Left lobe of liver (tissue), 2 donors: ENCODE measurements around the gene ASB18. TPM values are rescaled to one million over a fixed set of nuclear protein-coding genes. Genes with fewer than 3 reads are reported as not detected.
"Not testable (repeated sequence)": the region's sequence is repeated elsewhere in the genome, so short reads cannot be mapped to it uniquely, and the experiment has no call there.

Experiments used
- ATAC-seq: fragments of 200-7000 bp; cut with Tn5 transposase; one replicate; pipeline ENCODE4 v1.9.1; 2020; ENCODE audit warnings: mild to moderate bottlenecking, moderate library complexity
- DNase-seq: peaks from one replicate; pipeline ENCODE4 v3.0.0-alpha.2; 2020; ENCODE audit warnings: low spot score
- total RNA-seq: library from RNA; stranded (reverse); gene quantifications from one replicate; pipeline ENCODE4 v1.2.1, GENCODE V29; 2021
- donor health status: DM: no; HTN: no; CAD: no; lungs with moderate emphysema.
- donor health status: DM: no; HTN: yes; CAD: no.

The ASB18 gene
- total RNA-seq, result not detected

- no peak for ATAC-seq
- no peak for DNase-seq
Observed at GRCh38 chr2:236264256-236264655, at the start of gene ASB18. Gene ASB18 (minus strand): TSS chr2:236264406. CDS start chr2:236264345, 61 bp downstream.

DNA sequence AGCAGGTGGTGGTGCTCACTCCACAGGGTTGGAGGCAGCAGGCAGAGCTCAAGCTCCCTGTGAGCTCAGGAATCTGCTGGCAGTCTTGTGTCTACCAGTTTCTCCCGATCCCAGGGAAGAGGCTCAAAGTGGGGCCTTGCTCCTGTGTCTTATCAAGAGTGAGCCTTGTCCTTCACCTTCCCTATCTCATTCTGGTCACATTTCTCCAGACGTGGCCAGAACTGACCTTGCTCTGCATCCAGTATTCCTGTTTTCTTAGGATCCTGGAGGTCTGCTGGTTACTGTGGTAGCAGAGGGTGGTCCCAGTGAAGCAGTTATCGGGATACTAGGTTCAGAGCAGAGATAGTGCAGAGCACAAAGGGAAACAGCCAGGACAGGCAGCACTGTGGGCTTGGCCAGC lies 47.1 kb upstream of the ASB18 start:
- ATAC-seq (no peak), DNase-seq (no peak)

DNA sequence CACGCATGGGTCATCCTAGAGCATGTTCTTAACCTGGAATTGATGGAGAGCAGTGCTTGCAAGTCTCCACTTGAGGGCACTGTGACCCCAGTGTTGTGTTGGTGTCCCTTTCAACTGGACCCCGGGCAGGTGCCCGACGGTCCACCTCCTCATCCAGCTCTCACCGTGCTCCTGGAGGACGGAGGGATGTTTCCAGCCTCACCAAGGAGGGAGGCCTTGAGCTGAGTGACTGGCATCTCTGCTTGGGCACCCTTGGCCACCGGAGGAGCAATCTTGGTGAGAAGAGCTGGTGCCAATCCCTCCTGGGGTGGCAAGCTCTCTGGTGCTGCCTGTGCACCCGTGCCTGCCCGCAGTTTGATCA lies 45.4 kb upstream of the ASB18 start:
- ATAC-seq, result peak; percentile 54
- DNase-seq, result no peak

DNA sequence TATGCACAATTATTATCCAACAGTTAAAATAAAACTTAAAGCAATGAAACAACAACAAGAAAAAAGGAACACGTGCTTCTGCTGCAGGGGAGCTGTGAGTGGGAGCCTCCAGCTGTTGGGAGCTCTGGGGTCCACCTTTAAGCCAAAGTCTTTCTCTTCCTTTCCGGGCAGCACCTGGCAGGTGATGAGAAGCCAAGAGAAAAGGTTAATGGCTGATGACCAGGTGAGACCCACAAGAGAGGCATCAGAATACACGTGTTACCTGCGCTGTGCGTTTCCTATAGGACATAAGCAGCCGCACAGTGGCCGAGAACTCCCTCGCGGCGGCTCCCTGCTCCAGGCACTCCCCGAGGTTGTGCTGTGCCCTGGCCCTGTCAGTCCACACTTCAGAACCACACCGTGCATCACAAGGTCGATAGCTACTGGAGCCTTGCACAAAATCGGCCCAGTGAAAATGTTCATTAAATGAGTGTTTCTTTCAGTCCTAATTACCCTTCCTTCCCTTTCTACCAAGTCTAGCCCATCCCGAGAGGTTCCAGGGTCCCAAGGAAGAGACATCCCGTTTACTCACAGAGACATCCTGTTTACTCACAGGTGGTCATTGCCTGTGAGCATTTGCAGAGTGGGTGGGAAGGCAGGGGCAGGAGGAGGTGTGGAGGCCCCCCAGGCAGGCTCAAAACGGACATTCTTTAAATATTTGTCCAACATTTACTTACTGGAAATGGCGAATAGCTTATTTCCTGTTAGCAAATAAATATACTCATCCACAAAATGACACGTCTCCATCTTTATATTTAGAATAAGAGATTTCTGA lies 44.9 kb upstream of the ASB18 start:
- ATAC-seq, result no peak

DNA sequence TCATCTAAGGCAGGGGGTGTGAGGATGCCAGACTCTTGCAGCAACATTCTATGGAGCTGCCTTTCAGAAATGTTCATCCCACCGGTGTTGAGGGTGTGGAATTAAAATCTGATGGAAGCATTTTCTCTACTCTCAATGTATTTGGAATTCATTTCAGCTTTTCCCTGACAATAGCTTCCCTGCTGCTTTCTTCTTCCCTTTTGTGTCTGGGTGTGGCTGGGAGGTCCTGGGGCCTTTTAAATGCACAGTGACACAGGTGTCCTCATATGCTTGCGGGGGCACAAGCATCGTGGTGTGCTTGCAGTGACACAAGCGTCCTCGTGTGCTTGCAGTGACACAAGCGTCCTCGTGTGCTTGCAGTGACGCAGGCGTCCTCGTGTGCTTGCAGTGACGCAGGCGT lies 43.4 kb upstream of the ASB18 start:
- ATAC-seq (no peak), DNase-seq (no peak)

More for the DNA sequence above, 44.9 kb upstream of the ASB18 start:
- no peak for DNase-seq

GRCh38 chr2:236306825-236307540 lies 42.8 kb upstream of the ASB18 start:
- DNase-seq (no peak), ATAC-seq (no peak)

DNA sequence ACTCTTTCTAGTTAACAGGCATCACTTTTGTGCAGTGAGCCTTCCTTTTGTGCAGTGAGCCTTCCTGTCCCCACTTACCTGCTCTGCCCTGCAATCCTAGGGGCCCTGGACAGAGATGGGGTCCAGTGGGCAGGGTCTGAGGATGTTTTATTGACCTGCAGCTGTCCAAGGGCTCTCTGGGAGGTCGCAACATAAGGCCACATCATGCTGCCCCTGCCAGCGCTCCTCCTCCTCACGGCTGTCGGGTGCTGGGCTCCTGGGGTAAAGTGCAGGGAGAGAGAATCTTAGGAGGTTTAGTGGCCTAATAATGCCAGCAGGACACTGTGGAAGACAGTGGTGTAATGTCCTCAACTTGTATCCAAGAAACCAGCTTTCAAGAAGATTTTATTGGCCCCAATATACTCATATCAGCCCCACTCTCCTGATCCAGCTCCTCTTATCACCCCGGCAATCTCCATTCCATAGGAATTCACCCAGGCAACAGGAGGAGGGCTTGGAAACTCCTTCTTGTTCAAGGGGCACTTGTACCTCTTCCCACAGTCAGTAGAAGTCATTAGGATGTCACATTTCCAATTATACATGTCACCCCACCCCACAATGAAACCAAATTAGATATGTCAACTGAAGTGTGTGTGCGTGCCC lies 41.9 kb upstream of the ASB18 start:
- DNase-seq (no peak), ATAC-seq (no peak)

DNA sequence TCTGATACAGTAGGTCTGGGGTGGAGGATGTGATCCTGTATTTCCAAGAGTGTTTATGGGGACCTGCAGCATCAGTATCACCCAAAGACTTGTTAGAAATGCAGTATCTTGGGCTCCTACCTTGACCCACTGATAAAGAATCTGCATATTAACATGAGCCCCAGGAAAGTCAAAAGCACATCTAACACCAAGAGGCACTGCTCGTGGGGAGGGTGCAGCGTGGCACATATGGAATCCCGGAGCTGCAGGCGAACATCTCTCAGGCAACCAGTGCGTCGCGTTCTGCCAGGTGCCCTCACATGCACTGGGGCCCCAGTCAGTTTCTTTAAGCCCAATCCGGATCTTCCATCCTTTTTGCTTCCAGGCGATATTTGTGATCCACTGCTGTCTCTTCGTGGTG lies 41.3 kb upstream of the ASB18 start:
- ATAC-seq (no peak), DNase-seq (no peak)

DNA sequence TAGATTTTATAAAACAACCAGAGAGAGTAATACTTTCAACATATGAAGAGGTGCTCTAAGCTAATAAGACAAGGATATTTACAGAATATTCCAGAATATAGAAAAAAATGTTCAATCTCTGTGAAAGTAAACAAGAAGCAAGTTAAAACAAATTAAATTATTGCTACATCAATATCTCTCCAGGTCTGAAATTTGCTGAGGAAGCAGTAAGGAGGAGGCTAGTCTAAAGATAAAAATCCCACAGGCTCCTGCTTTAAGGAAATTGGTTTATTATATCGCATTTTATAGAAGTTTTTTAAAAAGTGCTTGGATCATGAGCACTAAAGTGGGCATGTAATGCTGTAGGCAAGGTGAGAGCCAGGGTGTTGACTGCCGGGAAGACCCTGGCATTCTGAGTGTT lies 39.7 kb upstream of the ASB18 start:
- DNase-seq (no peak), ATAC-seq (no peak)

DNA sequence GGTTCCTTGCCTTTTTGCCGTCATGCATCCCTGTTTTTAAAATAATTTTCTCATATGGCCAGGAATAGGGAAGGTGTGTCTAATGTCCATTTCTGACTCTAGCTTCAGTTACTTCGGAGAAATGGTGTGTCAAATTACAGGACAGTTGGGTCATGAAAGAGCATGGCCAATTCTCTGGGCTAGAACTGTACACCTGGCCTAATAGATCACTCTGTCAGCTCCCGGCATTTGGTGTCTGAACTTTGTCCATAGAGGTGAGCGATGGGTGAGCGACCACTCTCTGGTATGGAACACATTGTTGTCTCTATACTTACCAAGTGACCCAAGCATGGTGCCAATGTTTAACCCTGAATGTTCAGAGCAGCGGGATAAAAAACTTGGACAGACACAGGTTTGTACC lies 38.3 kb upstream of the ASB18 start:
- DNase-seq (no peak), ATAC-seq (no peak)

- no peak for ATAC-seq
- no peak for DNase-seq
Observed at GRCh38 chr2:236298924-236299475, 34.8 kb upstream of the ASB18 start.

DNA sequence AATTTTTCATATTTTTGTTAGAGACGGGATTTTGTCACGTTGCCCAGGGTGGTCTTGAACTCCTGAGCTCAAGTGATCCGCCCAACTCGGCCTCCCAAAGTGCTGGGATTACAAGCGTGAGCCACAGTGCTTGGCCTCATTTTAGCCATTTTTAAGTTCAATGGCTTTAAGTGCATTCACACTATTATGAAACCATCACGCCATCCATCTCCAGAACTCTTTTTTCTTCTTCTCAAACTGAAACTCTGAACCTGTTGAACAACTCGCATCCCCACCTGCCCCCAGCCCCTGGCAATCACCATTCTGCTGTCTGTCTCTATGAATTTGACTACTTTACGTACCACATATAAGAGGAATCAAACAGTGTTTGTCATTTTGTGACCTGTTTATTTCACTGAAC lies 31.3 kb upstream of the ASB18 start:
- DNase-seq, result no peak
- no peak for ATAC-seq

DNA sequence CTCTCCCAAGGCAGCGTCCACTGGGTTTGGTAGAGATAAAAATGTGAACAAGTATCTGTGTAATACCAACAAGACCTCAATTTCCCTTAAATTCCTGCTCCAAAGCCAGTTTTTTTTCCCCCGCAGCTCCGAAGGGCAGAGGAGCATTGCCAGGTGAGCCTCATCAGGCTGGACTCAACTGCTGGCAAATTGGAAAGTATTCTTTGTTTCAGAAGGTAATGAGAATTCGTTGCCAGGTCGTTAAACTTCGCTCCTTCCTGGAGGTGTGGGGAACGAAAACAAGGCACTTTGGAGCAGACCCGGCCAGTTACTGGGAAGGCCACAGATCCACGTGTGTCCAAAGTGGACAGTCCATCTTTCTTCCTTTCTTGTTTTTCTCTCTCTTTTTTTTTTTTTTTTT lies 30.4 kb upstream of the ASB18 start:
- no peak for ATAC-seq

DNA sequence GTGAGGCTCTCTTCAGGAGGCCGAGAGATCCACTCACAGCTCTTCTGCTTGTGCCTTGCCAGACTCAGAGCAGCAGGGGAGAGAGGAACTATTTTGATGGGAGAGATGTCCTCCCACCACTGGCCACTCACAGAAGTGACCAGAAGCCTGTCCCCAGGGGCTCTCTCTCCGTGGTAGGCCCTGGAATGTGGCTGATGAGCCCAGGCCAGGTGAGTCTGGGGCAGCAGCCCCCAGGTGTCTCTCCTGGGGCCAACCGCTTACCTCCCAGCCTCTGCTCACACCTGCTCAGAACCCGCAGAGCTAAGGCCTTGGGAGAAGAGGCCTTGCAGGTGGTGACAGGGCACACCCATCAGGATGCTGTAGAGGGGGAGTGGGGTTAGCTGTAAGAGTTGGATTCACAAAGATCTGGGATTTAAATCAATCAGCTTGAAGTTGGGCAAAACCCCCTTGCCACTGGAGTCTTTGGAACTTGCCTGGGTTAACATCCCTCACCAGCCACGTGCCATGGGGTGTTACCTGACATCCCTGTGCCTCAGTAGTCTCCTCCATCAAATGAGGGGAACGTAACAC lies 29.1 kb upstream of the ASB18 start:
- DNase-seq (no peak), ATAC-seq (no peak)

More for the DNA sequence above, 30.4 kb upstream of the ASB18 start:
- no peak for DNase-seq

- no peak for DNase-seq
- ATAC-seq, result no peak
Observed at GRCh38 chr2:236291911-236292310, 27.7 kb upstream of the ASB18 start.

DNA sequence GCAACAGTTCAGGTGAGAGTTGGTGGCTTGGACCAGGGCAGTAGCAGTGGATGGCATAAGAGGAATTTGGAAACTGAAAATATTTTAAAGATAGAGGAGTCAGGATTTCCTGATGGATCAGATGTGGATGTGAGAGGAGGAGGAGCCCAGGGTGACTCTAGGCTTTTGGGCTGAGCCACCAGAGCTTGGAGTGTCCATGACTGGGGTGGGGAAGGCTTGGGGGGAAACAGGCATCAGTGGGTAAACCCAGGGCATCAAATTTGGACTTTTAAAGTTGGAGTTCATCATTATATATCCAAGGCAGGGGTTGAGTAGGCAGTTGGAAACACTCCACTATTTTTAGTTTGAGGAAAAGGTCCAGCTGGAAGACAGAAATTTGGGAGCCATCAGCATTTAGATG lies 27.3 kb upstream of the ASB18 start:
- no peak for ATAC-seq
- DNase-seq, result no peak

DNA sequence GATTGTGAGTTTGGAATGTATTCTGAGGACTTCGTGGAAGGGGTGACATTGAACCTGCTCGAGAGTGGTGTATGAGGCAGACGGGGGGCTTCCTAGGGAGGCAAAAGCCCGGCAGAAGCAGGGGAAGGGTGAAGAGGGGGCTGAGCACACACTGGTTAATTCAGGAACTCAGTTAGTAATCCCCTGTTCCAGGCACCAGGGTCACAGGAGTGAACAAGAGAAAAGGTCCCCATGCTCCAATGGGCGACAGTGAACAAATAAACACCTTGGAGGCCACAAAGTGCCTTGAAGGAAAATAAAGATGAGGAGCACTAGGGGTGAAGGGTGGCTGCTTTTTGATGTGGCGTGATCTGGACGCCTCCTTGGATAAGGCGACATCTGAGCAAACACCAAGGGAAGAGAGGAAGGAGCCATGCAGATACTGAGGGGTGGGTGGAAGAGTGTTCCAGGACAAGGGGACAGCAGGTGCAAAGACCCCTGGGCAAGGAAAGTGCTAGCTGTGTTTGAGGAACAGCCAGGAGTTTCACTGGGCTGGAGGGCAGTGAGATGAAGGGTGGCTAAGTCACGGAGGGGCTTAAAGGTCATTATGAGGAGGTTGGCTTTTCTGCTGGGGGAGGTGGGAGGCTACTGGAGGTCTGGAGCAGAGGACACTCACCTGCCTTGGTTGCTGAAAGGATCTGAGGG lies 26.7 kb upstream of the ASB18 start:
- no peak for ATAC-seq
- no peak for DNase-seq

- no peak for ATAC-seq
- DNase-seq, result no peak
Observed at GRCh38 chr2:236289766-236290462, 25.7 kb upstream of the ASB18 start.

- not testable (repeated sequence) for ATAC-seq, DNase-seq
Observed at GRCh38 chr2:236288373-236288772, 24.2 kb upstream of the ASB18 start.

DNA sequence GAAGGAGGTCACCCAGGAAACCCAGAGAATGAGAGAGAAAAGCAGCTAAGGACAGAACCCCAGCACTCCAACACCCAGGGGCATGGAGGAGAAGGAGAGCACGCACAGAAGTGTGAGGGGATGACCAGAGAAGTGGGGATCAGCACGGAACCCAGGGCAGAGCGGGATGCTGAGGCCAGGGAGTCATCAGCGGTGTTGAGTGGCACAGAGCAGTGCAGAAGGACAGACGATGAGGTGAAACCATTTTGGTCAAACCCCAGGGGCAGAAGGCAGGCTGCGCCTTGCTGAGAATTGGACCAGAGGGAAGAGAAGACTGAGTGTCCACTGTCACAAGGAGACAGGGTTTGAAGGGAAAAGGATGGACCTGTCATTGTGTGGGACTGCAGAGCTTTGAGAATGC lies 23.4 kb upstream of the ASB18 start:
- DNase-seq (no peak), ATAC-seq (no peak)
